ENCODE results near the gene EPOP. TPM values are rescaled to one million over a fixed set of nuclear protein-coding genes. Genes with fewer than 3 reads are reported as not detected.
A peak's percentile ranks its signal among the peaks of the same experiment; 100 is the strongest.

Gene EPOP
- total RNA-seq, 2 experiments from 2014 or later: 17.6 to 19.2 TPM

DNA sequence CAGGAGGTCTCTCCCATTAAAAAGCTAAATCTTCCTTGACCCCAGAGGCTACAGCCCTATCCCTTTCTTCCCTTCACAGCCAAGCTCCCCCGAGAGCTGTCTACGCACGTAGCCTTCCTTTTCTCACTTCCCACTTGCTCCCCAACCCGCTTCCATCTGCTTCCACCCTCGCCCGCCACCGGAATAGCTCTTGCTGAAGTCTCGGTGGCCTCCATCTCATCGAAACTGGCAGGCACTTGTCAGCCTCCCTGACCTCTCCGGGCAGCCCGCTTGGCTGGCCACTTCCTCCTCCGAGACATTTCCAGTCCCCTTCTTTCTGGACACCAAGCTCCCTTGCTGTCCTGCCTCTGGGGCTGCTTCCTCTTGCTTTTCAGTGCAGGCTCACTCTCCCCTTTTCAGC is 10.7 kb upstream of the EPOP start:
- CTCF ChIA-PET: no interaction called here
- H3K27me3 Mint-ChIP-seq (ENCODE audit: low read depth): no peaks in the 10 kb centered on the region

DNA sequence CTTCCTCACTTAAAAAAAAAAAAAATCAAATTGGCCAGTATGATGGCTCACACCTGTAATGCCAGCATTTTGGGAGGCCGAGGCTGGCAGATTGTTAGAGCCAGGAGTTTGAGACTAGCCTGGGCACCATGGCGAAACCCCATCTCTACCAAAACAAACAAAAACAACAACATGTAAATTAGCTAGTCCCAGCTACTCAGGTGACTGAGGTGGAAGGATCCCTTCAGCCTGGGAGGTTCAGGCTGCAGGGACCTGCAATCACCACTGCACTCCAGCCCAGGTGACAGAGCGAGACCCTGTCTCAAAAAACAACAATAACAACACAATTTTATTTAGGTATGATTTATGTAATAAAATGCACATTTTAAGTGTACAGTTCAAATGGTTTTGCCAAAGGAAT is 6.3 kb upstream of the EPOP start:
- Mint-ChIP-seq H3K27ac (no peak overlapping the region), H3K27me3 (ENCODE audit: low read depth) (no peaks in the 10 kb centered on the region), H3K36me3 (ENCODE audit: low read depth) (no peaks in the 10 kb centered on the region), H3K4me3 (no peak overlapping the region), H3K9me3 (no peaks in the 10 kb centered on the region), H3K4me1 (ENCODE audit: low read depth) (peaks cover 18% of the 10 kb centered on the region)
- no peak for DNase-seq
- CTCF ChIA-PET: interaction anchor here (0.6 to 1.5 kb wide), 3 partner anchors 15 to 54 kb away, joined by 3 to 6 read pairs (median 4); no protein-coding TSS in a partner anchor
- intact Hi-C loops (cut with micrococcal nuclease): no loop called here

More for the DNA sequence above, 10.7 kb upstream of the EPOP start:
- Mint-ChIP-seq H3K27ac (no peak overlapping the region), H3K4me3 (no peak overlapping the region), H3K36me3 (ENCODE audit: low read depth) (no peaks in the 10 kb centered on the region), H3K4me1 (ENCODE audit: low read depth) (no peaks in the 10 kb centered on the region), H3K9me3 (no peaks in the 10 kb centered on the region)
- intact Hi-C loops (cut with micrococcal nuclease): no loop called here
- no peak for DNase-seq

DNA sequence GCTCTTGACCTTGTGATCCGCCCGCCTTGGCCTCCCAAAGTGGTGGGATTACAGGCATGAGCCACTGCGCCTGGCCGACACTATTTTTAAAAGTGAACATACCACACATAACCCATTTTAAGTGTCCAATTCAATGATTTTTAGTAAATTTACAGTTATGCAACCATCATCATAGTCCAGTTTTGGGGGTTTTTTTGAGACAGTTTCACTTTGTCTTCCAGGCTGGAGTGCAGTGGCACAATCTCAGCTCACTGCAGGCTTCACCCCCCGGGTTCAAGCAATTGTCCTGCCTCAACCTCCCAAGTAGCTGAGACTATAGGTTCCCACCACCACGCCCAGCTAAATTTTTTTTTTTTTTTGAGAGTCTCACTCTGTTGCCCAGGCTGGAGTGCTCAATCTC is 3.1 kb upstream of the EPOP start:
- H3K27me3 Mint-ChIP-seq (ENCODE audit: low read depth): no peaks in the 10 kb centered on the region
- H3K36me3 Mint-ChIP-seq (ENCODE audit: low read depth): peaks cover 1% of the 10 kb centered on the region
- H3K4me3 Mint-ChIP-seq: no peak overlapping the region
- H3K27ac Mint-ChIP-seq: no peak overlapping the region
- no peak for DNase-seq
- CTCF ChIA-PET: interaction anchor here (0.7 to 4.1 kb wide), 9 partner anchors 10 to 58 kb away, joined by 4 to 60 read pairs (median 14); no protein-coding TSS in a partner anchor
- intact Hi-C loops (cut with micrococcal nuclease): loop anchor here (1.0 to 5.0 kb wide), 7 partner anchors 23 to 474 kb away; partner anchors contain the start of genes PIP4K2B, PLXDC1 and PSMB3
- H3K9me3 Mint-ChIP-seq: no peaks in the 10 kb centered on the region
- peaks cover 33% of the 10 kb centered on the region for H3K4me1 Mint-ChIP-seq (ENCODE audit: low read depth)

DNA sequence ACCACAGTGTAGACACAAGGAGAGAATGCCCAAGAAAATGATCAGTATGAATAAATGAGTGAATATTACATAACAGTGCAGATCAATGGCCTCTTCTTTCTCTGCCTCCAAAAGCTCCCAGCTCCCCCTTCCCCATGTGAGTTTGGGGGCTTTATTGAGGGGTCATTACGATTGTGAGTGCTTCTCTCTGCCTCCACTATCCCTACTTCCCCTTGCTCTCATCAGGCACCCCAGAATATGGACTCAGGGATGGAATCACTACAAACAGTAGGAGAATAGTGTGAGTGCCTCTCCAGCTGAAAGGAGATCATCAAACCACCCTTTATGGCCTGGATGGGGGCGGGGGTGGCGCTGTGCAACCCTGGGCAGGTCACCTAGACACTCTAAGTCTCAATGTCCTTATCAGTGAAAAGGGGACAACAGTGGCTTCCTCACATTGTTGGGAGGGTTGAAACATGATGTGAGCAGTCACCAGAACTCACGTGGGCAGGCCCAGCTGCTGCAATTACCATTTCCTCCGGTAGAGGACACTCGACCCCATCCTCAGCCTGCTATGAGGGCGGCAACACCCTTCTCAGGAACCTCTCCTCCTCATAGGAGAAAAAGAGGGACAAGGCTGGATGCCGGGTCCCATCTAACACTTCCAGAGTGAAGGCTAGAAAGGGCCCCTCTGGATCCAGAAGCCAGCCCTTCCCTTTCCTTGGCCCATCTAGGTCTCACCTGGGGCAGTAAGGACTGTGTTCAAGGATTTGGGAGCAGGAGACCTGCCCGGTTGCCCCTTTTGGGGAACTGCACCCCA is 2.1 kb upstream of the EPOP start:
- Mint-ChIP-seq H3K27ac (peak overlapping the region; percentile 84), H3K9me3 (no peaks in the 10 kb centered on the region), H3K4me3 (peak overlapping the region; percentile 3), H3K4me1 (ENCODE audit: low read depth) (peaks cover 40% of the 10 kb centered on the region), H3K36me3 (ENCODE audit: low read depth) (peaks cover 2% of the 10 kb centered on the region), H3K27me3 (ENCODE audit: low read depth) (peaks cover 3% of the 10 kb centered on the region)
- DNase-seq: peak; percentile 94
- CTCF ChIA-PET: interaction anchor here (0.6 to 4.1 kb wide), 24 partner anchors 11 to 798 kb away, joined by 3 to 60 read pairs (median 5); partner anchors contain the start of gene PSMB3
- intact Hi-C loops (cut with micrococcal nuclease): loop anchor here (1.0 to 5.0 kb wide), 7 partner anchors 24 to 475 kb away; partner anchors contain the start of genes PIP4K2B, PLXDC1 and PSMB3

DNA sequence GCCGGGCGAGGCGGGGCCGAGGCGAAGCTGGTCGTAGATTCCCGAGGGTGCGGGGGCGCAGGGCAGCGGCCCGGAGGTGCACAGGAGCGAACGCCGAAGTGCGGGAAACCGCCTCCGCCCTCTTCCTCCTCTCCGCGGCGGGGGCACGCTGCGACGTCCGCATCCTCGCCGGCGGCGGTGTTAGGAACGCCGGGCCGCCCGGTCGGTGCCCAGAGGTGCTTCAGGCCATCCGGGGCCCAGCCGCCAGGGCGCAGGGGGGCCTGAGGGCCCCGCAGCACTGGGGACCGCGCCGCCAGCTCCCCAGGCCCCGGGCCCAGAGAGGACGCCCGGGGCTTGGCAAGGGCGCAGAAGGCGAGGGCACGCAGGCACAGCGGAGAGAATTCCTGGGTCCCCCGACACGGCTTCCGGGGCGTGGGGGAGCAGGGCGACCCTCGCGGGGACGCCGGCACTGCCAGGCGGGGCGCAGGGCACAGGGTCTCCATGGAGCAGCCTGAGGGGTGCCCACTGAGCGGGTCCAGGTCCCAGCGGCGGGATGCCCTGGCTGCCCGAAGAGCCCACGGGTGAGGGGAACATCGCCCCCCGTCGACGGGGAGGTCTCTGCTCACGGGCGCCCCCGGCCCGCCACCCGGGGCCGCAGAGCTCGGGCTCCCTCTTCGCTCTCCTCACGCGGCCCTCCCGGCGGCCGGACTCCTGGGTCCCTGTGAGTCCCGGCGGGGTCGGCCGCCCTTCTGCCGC is 576 bp downstream of the EPOP start:
- DNase-seq: peak; percentile 57
- Mint-ChIP-seq H3K27me3 (ENCODE audit: low read depth) (peaks cover 20% of the 10 kb centered on the region), H3K9me3 (no peaks in the 10 kb centered on the region), H3K36me3 (ENCODE audit: low read depth) (peaks cover 6% of the 10 kb centered on the region), H3K4me3 (peak overlapping the region; percentile 63), H3K4me1 (ENCODE audit: low read depth) (peaks cover 52% of the 10 kb centered on the region), H3K27ac (peak overlapping the region; percentile 46)
- intact Hi-C loops (cut with micrococcal nuclease): loop anchor here (2.0 kb wide), 1 partner anchor 179 kb away; the partner anchor contains the start of gene RPL23
- CTCF ChIA-PET: interaction anchor here (1.6 kb wide), 1 partner anchor 37 kb away, joined by 4 read pairs; no protein-coding TSS in a partner anchor

DNA sequence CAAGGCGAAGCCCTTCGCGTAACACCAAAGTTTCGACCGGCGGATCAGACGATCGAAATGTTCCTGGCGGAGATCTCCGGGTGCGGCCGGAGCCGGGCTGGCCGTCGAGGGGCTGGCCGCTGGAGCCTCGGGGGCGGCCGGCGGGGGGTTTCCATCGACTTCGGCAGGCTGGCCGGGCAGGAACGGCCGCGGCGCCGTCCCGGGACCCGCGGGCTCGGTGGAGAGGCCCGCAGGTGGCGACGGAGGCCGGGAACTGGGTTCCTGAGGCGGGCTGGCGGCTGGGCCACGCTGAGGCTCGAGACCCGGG is 1.1 kb downstream of the EPOP start:
- CTCF ChIA-PET: interaction anchor here (1.0 to 2.3 kb wide), 3 partner anchors 37 to 115 kb away, joined by 3 to 7 read pairs (median 4); no protein-coding TSS in a partner anchor
- Mint-ChIP-seq H3K9me3 (no peaks in the 10 kb centered on the region), H3K27me3 (ENCODE audit: low read depth) (peaks cover 25% of the 10 kb centered on the region), H3K36me3 (ENCODE audit: low read depth) (peaks cover 6% of the 10 kb centered on the region), H3K27ac (no peak overlapping the region), H3K4me3 (peak overlapping the region; percentile 63), H3K4me1 (ENCODE audit: low read depth) (peaks cover 52% of the 10 kb centered on the region)
- intact Hi-C loops (cut with micrococcal nuclease): loop anchor here (2.0 kb wide), 1 partner anchor 179 kb away; the partner anchor contains the start of gene RPL23
- DNase-seq: no peak

DNA sequence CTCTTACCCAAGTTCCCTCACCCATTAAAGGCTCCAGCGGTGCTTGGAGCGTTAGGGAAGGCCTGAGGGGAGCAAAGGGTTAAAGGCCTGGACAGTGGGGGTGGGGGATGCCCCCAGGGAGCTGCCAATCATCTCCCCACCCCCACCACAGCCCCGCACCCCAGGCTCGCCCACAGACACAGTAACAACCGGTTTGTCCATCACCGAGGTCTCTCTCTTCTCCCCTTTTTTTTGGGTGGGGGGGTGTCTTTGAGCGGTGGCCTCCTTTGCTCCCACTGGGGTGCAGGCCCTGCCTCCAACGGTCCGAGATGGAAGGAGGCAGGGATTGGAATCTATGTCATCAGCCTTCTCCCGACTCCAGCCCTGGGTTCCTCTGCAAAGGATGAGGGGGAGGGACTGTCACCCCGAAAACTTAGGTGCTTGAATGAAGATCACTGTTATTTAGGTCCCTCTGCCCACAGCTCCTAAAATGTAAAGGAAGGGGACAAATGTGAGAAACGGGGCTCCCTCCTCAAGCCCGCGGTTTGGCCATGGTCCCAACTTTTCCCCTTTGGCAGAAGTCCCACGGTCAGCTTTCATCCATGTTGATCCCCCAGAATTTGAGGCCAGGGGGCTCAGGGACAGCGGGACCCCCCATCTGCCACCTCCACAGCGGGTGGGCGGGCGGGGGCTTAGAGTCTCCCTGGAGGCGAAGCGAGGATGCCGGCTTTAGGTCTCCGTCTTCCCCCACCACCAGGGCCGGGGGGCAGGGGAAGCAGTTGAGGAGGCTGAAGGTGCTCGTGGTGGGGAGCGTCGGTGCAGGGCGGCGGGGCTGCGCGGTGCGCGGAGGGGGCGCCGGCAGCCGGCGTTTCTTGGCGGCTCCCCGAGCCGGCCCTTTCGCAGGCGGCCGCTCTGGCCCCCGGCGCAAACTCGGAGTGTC is 1.7 kb downstream of the EPOP start:
- peaks cover 32% of the 10 kb centered on the region for H3K27me3 Mint-ChIP-seq (ENCODE audit: low read depth)
- H3K36me3 Mint-ChIP-seq (ENCODE audit: low read depth): peaks cover 6% of the 10 kb centered on the region
- no peak overlapping the region for H3K27ac Mint-ChIP-seq
- H3K4me3 Mint-ChIP-seq: peak overlapping the region; percentile 71
- intact Hi-C loops (cut with micrococcal nuclease): no loop called here
- DNase-seq: no peak
- no peaks in the 10 kb centered on the region for H3K9me3 Mint-ChIP-seq
- H3K4me1 Mint-ChIP-seq (ENCODE audit: low read depth): peaks cover 50% of the 10 kb centered on the region
- CTCF ChIA-PET: interaction anchor here (1.0 to 2.3 kb wide), 5 partner anchors 38 to 114 kb away, joined by 3 to 9 read pairs (median 4); no protein-coding TSS in a partner anchor

DNA sequence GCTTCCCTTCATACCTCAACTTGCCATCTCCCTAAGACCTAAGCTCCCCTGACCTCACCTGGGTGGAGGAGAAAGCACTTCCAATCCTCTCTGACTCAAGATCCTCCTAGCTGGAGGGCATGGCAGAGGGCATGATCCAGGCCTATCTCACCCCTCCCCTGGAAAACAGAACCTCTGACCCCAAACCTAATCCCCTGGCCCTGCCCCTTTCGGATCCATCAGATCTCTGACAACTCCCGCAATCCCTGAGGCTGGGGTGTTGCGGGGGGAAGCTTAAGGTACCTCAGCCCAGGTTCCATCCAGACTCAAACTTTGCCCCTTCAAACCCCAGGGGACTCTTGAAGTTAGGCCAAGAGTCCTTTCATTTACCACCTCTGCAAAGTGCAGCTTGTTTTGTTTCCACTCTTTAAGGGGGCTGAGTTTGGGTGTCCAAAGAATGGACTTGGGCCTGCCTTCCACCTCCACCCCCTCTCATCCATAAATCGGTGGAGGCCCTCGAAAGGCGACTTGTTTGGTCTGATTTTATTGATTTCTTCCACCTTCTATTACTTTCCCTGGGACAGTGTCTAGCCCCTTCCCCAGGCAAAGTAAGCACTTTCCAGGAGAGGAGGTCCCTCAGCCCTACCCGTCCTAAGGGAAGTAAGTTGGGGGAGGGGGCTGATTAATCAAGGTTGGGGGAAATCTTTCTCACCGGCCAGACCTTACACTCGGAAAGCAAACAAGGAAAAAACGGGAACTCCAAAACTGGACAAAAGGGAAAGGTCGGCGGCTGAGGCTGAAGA is 2.6 kb downstream of the EPOP start:
- H3K4me1 Mint-ChIP-seq (ENCODE audit: low read depth): peaks cover 44% of the 10 kb centered on the region
- peak overlapping the region; percentile 47 for H3K27ac Mint-ChIP-seq
- DNase-seq: no peak
- intact Hi-C loops (cut with micrococcal nuclease): no loop called here
- CTCF ChIA-PET: interaction anchor here (0.7 to 2.3 kb wide), 9 partner anchors 9 to 527 kb away, joined by 3 to 13 read pairs (median 4); no protein-coding TSS in a partner anchor
- H3K36me3 Mint-ChIP-seq (ENCODE audit: low read depth): peaks cover 6% of the 10 kb centered on the region
- peak overlapping the region; percentile 71 for H3K4me3 Mint-ChIP-seq
- peaks cover 38% of the 10 kb centered on the region for H3K27me3 Mint-ChIP-seq (ENCODE audit: low read depth)
- no peaks in the 10 kb centered on the region for H3K9me3 Mint-ChIP-seq

DNA sequence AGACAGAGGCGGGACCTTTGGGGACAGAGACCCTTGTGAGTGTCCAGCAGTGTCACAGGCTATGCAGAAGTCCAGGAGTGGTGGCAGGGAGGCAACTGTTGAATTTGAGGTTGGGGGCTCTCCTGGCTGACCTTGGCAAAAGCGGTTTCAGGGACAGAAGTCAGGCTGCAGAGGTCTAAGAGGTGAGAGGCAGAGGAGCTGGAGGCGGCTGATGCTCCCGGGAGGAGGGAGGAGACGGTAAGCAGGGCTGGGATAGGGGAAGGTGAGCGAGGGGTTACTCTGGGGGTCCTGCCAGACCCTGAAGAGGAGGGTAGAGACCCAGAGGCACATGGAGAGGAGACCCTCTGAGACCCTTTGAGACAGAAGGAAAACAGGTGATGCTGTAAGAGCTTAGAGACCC is 5.2 kb downstream of the EPOP start:
- Mint-ChIP-seq H3K27me3 (ENCODE audit: low read depth) (peaks cover 38% of the 10 kb centered on the region), H3K27ac (no peak overlapping the region), H3K4me3 (no peak overlapping the region), H3K36me3 (ENCODE audit: low read depth) (peaks cover 6% of the 10 kb centered on the region), H3K9me3 (no peaks in the 10 kb centered on the region), H3K4me1 (ENCODE audit: low read depth) (peaks cover 21% of the 10 kb centered on the region)
- intact Hi-C loops (cut with micrococcal nuclease): loop anchor here (5.0 kb wide), 1 partner anchor 62 kb away; the partner anchor contains the start of gene SRCIN1
- CTCF ChIA-PET: interaction anchor here (1.1 to 7.8 kb wide), 5 partner anchors 9 to 117 kb away, joined by 4 to 116 read pairs (median 5); no protein-coding TSS in a partner anchor
- no peak for DNase-seq

DNA sequence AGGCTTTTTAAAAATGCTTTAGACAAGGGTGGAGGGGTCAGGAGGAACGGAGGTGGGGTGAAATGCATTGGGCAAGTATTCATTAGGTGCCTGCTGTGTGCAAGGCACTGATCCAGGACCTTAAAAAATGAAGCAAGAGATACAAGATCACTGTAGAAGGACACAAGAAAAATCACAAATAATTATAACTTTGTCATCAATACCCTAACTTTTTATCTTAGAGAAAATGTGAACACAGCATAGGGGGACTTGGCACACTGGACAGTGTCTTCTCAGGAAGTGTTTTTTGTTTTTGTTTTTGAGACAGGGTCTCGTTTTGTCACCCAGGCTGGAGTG is 7.0 kb downstream of the EPOP start:
- CTCF ChIA-PET: interaction anchor here (0.8 to 7.8 kb wide), 24 partner anchors 7 to 577 kb away, joined by 3 to 116 read pairs (median 4); partner anchors contain the start of gene PSMB3
- Mint-ChIP-seq H3K27ac (no peak overlapping the region), H3K36me3 (ENCODE audit: low read depth) (peaks cover 5% of the 10 kb centered on the region), H3K27me3 (ENCODE audit: low read depth) (peaks cover 44% of the 10 kb centered on the region), H3K4me3 (no peak overlapping the region), H3K4me1 (ENCODE audit: low read depth) (peaks cover 19% of the 10 kb centered on the region), H3K9me3 (no peaks in the 10 kb centered on the region)
- DNase-seq: no peak
- intact Hi-C loops (cut with micrococcal nuclease): loop anchor here (1.0 to 5.0 kb wide), 4 partner anchors 60 to 245 kb away; partner anchors contain the start of gene SRCIN1

Measured in activated naive CD4-positive, alpha-beta T cell treated with anti-CD3 and anti-CD28 coated beads for 36 hours (primary cell).